HL-60/S4 treated with retinoic acid at 250 ng/mL for 4 days and 3 days (cell line): ENCODE measurements around the gene KIF23.

Source experiments
- in situ Hi-C: fragments of 300-500 bp; cut with MboI; formaldehyde crosslinking; loops from 2 replicates; pipeline ENCODE4 v1.7.0; 2022; ENCODE audit warnings: low sequenced_read_pairs

KIF23 gene

DNA sequence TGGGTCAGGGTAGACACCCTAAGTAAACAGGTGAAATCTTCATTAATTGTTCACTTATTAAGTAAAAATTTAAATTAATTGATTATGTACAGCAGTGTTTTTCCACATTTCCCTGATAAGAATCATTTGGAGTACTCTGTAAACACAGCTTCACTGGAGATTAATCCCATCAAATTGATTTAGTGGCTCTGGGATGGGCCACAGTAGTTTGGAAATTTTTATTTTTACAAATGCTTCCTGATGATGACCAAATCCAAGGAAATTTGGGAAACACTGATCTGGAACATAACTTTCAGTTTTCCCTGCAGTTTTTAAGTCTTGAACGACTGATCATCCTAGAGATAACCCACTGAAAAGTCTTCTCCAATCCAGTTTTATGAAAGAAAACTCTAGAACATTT, 19.7 kb downstream of the KIF23 start:
- in situ Hi-C loops = no loop called here

DNA sequence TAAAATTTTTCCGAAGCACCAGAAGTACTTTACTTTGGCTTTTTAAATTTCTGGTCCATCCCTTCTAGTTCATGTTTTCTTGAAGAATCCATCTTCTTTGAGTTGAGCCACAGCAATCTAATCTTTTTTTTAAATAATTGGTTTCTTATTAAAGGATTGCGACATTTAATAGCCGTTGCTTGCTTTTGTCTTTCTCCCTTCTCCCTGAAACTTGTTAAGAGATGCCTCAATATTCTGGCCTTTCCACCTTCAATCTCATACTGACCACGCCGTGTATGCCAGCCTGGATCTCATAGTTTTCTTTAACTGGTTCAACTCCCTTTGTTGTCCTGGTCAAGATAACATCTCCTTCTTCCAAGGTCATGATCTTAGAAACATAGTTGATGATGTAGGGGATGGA, 20.1 kb downstream of the KIF23 start:
- in situ Hi-C loops = no loop called here

DNA sequence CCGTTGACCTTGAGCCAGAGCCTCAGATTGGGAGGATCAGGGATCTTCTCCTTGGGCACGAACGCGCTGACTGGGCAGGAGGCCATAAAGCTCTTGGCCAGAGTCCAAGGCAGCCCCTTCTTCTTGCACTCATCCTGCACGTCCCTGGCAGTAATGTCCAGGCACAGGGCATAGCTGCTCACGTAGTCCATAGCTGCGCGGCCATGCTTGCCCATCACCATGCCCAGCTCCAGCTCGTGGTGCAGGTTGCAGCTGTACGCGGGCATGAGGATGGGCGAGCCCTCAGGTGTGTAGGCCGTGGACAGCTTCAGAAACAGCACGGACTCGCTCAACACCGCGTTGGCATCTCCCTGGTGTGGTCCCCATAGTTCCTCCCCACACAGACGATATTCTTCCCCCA, 20.5 kb downstream of the KIF23 start:
- in situ Hi-C loops = no loop called here

DNA sequence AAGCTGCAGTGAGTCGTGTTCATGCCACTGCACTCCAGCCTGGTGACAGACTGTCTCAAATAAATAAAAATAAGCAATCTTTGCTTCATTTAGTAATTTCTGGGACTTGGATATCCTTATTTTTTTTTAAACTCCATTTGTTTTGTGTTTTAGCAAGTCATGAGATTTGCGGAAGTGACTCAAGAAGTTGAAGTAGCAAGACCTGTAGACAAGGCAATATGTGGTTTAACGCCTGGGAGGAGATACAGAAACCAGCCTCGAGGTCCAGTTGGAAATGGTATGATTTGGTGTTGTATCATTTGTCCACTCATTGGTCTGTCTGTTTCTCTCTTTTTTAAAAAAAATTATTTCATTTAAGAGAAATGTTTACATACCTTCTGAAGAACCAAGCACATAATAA, 21.8 kb downstream of the KIF23 start:
- in situ Hi-C loops = no loop called here

GRCh38 chr15:69436951-69437350, 22.8 kb downstream of the KIF23 start:
- in situ Hi-C loops = no loop called here

- in situ Hi-C loops = no loop called here
These were observed 25.5 kb downstream of the KIF23 start for GRCh38 chr15:69439623-69440022.

- in situ Hi-C loops = no loop called here
These were observed 29.0 kb downstream of the KIF23 start for GRCh38 chr15:69443032-69443611.

GRCh38 chr15:69444686-69445085, 30.5 kb downstream of the KIF23 start:
- in situ Hi-C loops = no loop called here

DNA sequence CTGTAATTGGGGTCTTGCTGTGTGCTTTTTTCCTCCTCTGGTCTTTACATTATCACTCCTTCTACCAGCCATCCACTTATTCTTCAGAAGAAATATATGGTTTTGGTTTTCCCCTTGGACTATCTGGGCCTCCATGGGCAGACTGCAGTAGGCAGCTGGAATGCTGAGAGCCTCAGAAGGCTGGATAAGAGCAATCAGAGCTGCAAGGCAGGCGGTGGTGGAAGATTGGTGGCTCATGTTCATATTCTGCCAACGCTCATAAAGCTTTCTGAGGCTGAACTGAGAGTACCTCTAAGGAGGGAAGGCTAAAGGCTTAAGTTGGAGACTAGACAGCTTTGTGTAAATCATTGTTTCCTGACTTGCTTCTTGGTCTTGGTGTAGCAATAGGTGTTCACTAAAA, 32.8 kb downstream of the KIF23 start:
- in situ Hi-C loops = no loop called here

GRCh38 chr15:69450221-69450620, 36.1 kb downstream of the KIF23 start:
- in situ Hi-C loops = loop anchor here (25.0 kb wide), 1 partner anchor 1987 kb away; no protein-coding TSS in a partner anchor

GRCh38 chr15:69450968-69451695, 37.0 kb downstream of the KIF23 start:
- in situ Hi-C loops = loop anchor here (25.0 kb wide), 1 partner anchor 1986 kb away; no protein-coding TSS in a partner anchor

- in situ Hi-C loops = loop anchor here (25.0 kb wide), 1 partner anchor 1985 kb away; no protein-coding TSS in a partner anchor
These were observed 38.0 kb downstream of the KIF23 start for GRCh38 chr15:69451951-69452691.

- in situ Hi-C loops = loop anchor here (25.0 kb wide), 1 partner anchor 1984 kb away; no protein-coding TSS in a partner anchor
These were observed 38.8 kb downstream of the KIF23 start, which contains the start of gene RPLP1 for GRCh38 chr15:69452692-69453521. Gene RPLP1, plus strand, starts transcription at chr15:69452818. Its CDS starts 131 bp downstream, at chr15:69452949.

DNA sequence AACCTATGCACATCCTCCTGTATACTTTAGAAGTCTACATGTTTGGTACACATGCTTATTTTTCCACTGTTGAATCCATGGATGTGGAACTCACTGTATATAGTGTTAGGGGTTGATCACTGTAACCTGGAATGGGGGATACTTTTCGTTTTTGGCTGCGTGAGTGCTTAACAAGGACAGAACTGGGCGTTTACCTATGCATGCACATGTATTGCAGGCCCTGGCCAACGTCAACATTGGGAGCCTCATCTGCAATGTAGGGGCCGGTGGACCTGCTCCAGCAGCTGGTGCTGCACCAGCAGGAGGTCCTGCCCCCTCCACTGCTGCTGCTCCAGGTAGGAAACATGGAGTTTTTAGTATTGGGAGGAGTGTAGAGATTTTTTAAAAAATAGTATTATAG, 40.8 kb downstream of the KIF23 start:
- in situ Hi-C loops = loop anchor here (25.0 kb wide), 1 partner anchor 1982 kb away; no protein-coding TSS in a partner anchor

GRCh38 chr15:69456208-69457166, 42.3 kb downstream of the KIF23 start:
- in situ Hi-C loops = loop anchor here (25.0 kb wide), 1 partner anchor 1981 kb away; no protein-coding TSS in a partner anchor

GRCh38 chr15:69457304-69458280, 43.4 kb downstream of the KIF23 start:
- in situ Hi-C loops = loop anchor here (25.0 kb wide), 1 partner anchor 1980 kb away; no protein-coding TSS in a partner anchor

GRCh38 chr15:69459066-69459465, 44.9 kb downstream of the KIF23 start:
- in situ Hi-C loops = loop anchor here (25.0 kb wide), 1 partner anchor 1978 kb away; no protein-coding TSS in a partner anchor

DNA sequence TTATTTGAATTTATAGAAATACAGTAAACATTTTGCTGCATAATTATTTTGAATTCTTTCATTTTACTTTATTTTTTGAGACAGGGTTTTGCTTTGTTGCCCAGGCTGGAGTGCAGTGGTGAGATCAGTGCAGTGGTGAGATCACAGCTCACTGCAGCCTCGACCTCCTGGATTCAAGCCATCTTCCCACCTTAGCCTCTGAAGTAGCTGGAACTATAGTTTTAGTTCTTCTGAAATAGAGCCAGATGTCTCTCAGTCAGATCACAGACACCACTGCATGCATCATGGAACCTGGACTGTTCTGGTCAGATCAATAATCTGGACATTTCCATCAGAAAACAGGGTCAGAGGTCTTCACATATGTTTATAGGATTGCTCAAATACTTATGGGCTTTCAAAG, 46.3 kb downstream of the KIF23 start:
- in situ Hi-C loops = loop anchor here (25.0 kb wide), 1 partner anchor 1977 kb away; no protein-coding TSS in a partner anchor
